T-helper 1 cell treated with Interleukin-12 subunit alpha and Interleukin-12 subunit beta and Interleukin-4 antibody, amounts not matched to agents 30 ng/mL and 1 ng/mL, for 36 hours (primary cell): Measurements from ENCODE around the gene CEP85L. TPM values are rescaled to one million over a fixed set of nuclear protein-coding genes. Genes with fewer than 3 reads are reported as not detected.

Experiments
- intact Hi-C: fragments of 100-400 bp; cut with micrococcal nuclease; formaldehyde crosslinking; loops from one replicate; pipeline ENCODE4 v1.15.1; 2024
- total RNA-seq: library from RNA; stranded (reverse); gene quantifications from 2 replicates; pipeline ENCODE4 v1.2.3, GENCODE V29; 2022

Gene CEP85L
- total RNA-seq, 1 donor from 2014 or later = 57.6 TPM

GRCh38 chr6:118551063-118552053 lies 100.0 kb downstream of the CEP85L start:
- intact Hi-C loops = loop anchor here (1.0 to 10.0 kb wide), 6 partner anchors 8 to 947 kb away; partner anchors contain the start of genes GOPC, MAN1A1 and NUS1

- intact Hi-C loops = no loop called here
Measured at GRCh38 chr6:118548613-118549012, 102.8 kb downstream of the CEP85L start.

GRCh38 chr6:118548136-118548535 lies 103.3 kb downstream of the CEP85L start, which contains the start of gene PLN:
PLN (plus strand) TSS chr6:118548296; CDS start chr6:118558922, 10,626 bp downstream.
- intact Hi-C loops = no loop called here

- intact Hi-C loops = no loop called here
Measured at GRCh38 chr6:118546880-118547218, 104.5 kb downstream of the CEP85L start.

- intact Hi-C loops = no loop called here
Measured at GRCh38 chr6:118546164-118546879, 105.1 kb downstream of the CEP85L start.

GRCh38 chr6:118544105-118544504 lies 107.3 kb downstream of the CEP85L start:
- intact Hi-C loops = no loop called here

DNA sequence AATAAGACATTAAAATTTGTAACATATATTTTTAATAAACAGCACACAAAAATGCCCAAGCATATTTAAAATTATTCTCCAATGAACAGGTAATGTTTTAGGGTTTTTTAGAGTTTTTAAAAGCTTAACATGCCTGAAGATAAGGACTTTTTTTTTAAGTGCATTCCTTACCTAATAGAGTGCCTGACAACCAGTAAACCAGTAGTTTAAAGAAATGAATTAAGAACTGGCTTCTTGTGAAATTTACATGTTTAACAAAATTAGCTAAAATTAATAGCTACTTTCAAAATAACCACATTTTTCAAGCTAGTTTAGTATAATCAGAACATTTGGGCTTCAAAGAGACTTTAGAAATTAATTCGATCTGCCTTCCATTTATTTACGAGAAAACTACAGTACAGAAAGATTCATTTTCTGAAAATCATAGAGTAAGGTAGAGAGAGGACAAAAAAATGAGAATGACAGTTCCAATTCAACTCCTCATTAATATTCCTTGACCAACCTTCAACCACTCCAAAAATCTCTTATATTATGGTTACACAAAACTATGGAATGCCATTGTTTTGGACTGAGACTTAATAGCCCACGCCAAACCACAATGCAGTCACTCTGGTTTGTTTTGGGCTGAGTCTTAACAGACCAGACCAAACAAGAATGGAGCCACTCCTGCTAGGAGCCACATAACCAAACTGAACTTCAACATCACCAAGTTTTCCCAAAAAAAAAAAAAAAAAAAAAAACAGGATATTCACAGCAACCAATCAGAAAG lies 109.0 kb downstream of the CEP85L start:
- intact Hi-C loops = no loop called here

GRCh38 chr6:118537574-118537973 lies 113.8 kb downstream of the CEP85L start:
- intact Hi-C loops = no loop called here

GRCh38 chr6:118536478-118536877 lies 114.9 kb downstream of the CEP85L start:
- intact Hi-C loops = no loop called here

DNA sequence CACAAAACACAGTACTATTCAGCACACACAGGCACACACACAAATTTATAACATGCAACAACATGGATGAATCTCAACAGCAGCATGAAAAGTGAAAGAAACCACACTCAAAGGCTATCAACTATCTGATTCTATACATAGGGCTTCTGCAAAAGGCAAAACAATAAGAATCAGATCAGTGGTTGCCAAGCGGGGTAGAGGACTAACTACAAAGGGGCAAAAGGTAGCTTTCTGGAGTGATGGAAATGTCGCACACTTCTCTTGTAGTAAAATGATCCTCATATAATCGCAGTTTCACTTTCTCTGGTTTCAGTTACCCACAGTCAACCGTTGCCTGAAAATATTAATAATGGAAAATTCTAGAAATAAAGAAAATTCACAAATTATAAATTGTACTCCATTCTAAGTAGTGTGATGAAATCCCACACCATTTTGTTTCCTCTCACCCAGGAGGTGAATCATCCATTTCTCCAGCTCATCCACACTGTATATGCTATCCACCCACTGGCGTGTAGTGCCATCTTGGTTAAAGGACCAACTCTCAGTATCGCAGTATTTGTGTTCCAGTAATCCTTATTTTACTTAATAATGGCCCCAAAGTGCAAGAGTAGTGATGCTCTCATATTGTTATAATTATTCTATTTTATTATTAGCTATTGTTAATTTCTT lies 116.1 kb downstream of the CEP85L start:
- intact Hi-C loops = no loop called here

DNA sequence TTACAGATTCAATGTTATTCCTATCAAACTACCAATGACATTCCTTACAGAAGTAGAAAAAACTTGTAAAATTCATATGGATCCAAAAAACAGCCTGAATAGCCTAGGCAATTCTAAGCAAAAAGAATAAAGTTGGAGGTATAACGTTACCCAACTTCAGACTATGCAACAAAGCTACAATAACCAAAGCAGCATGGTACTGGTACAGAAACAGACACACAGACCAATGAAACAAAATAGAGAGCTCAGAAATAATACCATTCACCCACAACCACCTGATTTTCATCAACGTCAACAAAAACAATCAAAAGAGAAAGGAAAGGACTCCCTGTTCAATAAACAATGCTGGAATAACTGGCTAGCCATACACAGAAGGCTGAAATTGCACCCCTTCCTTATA lies 120.4 kb downstream of the CEP85L start:
- intact Hi-C loops = no loop called here

DNA sequence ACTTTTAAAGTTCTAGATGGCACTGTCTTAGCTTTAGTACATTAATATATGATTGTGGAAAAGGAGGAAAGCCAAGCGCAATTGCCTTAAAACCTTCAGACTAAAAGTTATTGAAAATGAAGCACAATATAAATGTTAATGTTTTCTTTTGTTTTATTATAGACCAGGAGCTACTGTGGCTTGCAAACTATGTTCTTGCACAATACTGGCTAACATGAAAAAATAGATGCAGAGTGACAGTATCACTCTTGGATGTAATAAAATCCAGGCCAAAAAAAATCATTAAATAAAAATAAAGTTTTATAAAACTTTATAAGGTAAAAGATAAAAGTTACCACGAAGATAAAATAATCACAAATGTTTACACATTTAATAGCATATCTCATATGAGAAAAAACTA lies 121.6 kb downstream of the CEP85L start:
- intact Hi-C loops = no loop called here

DNA sequence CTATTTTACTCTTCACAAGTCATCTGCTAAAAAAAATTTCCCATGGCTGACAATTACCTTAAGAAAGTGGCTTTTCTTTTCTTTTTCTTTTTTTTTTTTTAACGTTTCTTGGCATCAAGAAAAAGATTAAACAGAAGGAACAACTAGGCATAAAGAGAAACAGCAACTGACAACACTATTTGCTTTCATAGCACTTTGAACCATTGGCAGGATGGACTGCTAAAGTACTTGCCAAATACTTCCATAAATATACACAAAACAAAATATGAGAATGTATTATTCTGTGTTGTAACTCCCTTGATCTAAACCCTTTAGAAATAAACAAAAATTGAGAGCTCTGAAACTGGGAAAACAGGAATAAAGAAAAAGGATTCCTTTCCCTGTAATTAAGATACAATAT lies 123.3 kb downstream of the CEP85L start:
- intact Hi-C loops = no loop called here

GRCh38 chr6:118525913-118526780 lies 125.2 kb downstream of the CEP85L start:
- intact Hi-C loops = no loop called here

DNA sequence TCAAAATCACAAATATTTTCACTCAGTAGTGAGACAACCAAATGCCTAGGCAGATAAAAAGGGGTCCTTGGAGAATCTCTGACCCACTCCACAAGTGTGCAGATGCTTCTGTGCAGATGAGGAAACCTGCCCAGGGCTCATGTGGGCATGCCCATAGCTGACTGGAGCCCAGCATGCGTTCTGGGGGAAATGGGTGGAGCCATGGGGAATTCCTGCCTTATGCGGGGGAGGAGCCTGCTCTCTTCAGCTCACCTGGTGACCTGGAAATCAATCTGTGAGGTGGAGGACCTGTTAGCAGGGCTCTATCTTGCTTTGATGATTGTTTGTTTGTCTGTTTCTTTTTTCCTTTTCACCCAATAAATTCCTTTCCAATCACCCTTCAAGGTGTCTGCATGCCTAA lies 126.7 kb downstream of the CEP85L start:
- intact Hi-C loops = no loop called here

- intact Hi-C loops = no loop called here
Measured at GRCh38 chr6:118523216-118523615, 128.2 kb downstream of the CEP85L start.

- intact Hi-C loops = no loop called here
Measured at GRCh38 chr6:118522422-118522821, 129.0 kb downstream of the CEP85L start.

DNA sequence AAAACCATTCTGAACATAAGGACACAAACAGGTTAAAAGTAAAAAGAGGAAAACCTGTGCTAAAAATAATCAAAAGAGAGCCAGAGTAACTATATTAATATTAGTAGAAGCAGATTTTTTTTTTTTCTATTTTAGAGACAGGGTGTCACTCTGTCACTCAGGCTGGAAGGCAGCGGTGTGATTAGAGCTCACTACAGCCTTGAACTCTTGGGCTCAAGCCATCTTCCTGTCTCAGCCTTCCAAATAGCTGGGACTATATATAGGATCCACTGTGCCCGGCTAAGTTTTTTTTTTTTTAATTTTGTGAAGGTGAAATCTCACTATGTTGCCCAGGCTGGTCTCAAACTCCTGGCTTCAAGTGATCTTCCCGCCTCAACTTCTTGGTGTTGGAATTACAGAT lies 136.7 kb downstream of the CEP85L start:
- intact Hi-C loops = no loop called here

GRCh38 chr6:118511930-118512715 lies 139.3 kb downstream of the CEP85L start:
- intact Hi-C loops = loop anchor here (2.0 kb wide), 1 partner anchor 15 kb away; no protein-coding TSS in a partner anchor
